Inflammatory macrophage treated with lipopolysaccharide for 4 hours (primary cell): ENCODE data around the gene STK10.

ENCODE experiments used
- DNase-seq: peaks from one replicate; pipeline ENCODE4 v3.0.0-alpha.2; 2020

The STK10 gene

GRCh38 chr5:172104801-172105701 is 83.0 kb downstream of the STK10 start:
- DNase-seq = no peak

GRCh38 chr5:172104021-172104420 is 84.0 kb downstream of the STK10 start:
- peak; percentile 15 for DNase-seq

- DNase-seq = peak; percentile 50
Observed at GRCh38 chr5:172102913-172103626, 85.0 kb downstream of the STK10 start.

GRCh38 chr5:172102218-172102870 is 85.7 kb downstream of the STK10 start:
- DNase-seq = no peak

GRCh38 chr5:172101547-172102217 is 86.3 kb downstream of the STK10 start:
- DNase-seq = no peak

GRCh38 chr5:172098883-172099282 is 89.1 kb downstream of the STK10 start:
- DNase-seq = no peak

- DNase-seq = no peak
Observed at GRCh38 chr5:172098046-172098445, 90.0 kb downstream of the STK10 start.

GRCh38 chr5:172097356-172097755 is 90.7 kb downstream of the STK10 start:
- DNase-seq = no peak

GRCh38 chr5:172096207-172096940 is 91.7 kb downstream of the STK10 start:
- DNase-seq = no peak

- DNase-seq = no peak
Observed at GRCh38 chr5:172095368-172096206, 92.4 kb downstream of the STK10 start.

- DNase-seq = no peak
Observed at GRCh38 chr5:172093965-172094364, 94.1 kb downstream of the STK10 start.

- DNase-seq = no peak
Observed at GRCh38 chr5:172093559-172093958, 94.5 kb downstream of the STK10 start.

- DNase-seq = no peak
Observed at GRCh38 chr5:172091956-172092732, 95.9 kb downstream of the STK10 start.

GRCh38 chr5:172090976-172091547 is 97.0 kb downstream of the STK10 start:
- DNase-seq = no peak

GRCh38 chr5:172089298-172090117 is 98.5 kb downstream of the STK10 start:
- no peak for DNase-seq

GRCh38 chr5:172088801-172089200 is 99.2 kb downstream of the STK10 start:
- DNase-seq = no peak

GRCh38 chr5:172086194-172086975 is 101.6 kb downstream of the STK10 start:
- DNase-seq = no peak

GRCh38 chr5:172085738-172086137 is 102.3 kb downstream of the STK10 start:
- DNase-seq = no peak
